Aorta (tissue), 5 donors: Measurements from ENCODE around the gene SNRPB. TPM values are rescaled to one million over a fixed set of nuclear protein-coding genes. Genes with fewer than 3 reads are reported as not detected.

Source experiments
- ATAC-seq: fragments of 200-7000 bp; cut with Tn5 transposase; one replicate; pipeline ENCODE4 v1.9.1; 2022; ENCODE audit warnings: moderate library complexity; ENCODE audit not compliant: low FRiP score
- DNase-seq, 2 donors: peaks; one replicate each; pipeline ENCODE4 v3.0.0-alpha.2; 2020
- H3K27ac ChIP-seq, 2 donors: one replicate each; pipeline ENCODE4 v1.5.1; 2013; ENCODE audit warnings: low read length in 2 of 2, mild to moderate bottlenecking in 2 of 2, moderate library complexity in 2 of 2, control low read depth in 1 of 2, inconsistent platforms in 1 of 2, low read depth in 1 of 2
- H3K27me3 ChIP-seq, 2 donors: one replicate each; pipeline ENCODE4 v1.6.1; 2013; ENCODE audit warnings: control low read depth in 1 of 2, low read length in 1 of 2, mild to moderate bottlenecking in 1 of 2, moderate library complexity in 1 of 2; ENCODE audit not compliant: insufficient read depth in 2 of 2, control insufficient read depth in 1 of 2
- H3K36me3 ChIP-seq, 2 donors: one replicate each; pipeline ENCODE4 v1.6.1; 2013; ENCODE audit warnings: control low read depth in 1 of 2, low read length in 1 of 2, mild to moderate bottlenecking in 1 of 2; ENCODE audit not compliant: insufficient read depth in 2 of 2, control insufficient read depth in 1 of 2
- H3K4me1 ChIP-seq, 2 donors: one replicate each; pipeline ENCODE4 v1.6.1; 2013; ENCODE audit warnings: low read length in 2 of 2, control low read depth in 1 of 2, mild to moderate bottlenecking in 1 of 2, moderate library complexity in 1 of 2; ENCODE audit not compliant: insufficient read depth in 2 of 2, control insufficient read depth in 1 of 2
- H3K4me3 ChIP-seq, 2 donors: one replicate each; pipeline ENCODE4 v1.5.1; 2013; ENCODE audit warnings: low read length in 2 of 2, control low read depth in 1 of 2, mild to moderate bottlenecking in 1 of 2
- H3K9me3 ChIP-seq: one replicate; pipeline ENCODE4 v1.6.1; 2013; ENCODE audit warnings: mild to moderate bottlenecking, low read length; ENCODE audit not compliant: control insufficient read depth
- WGBS, 2 donors: extraction: QIAGEN DNeasy Blood & Tissue Kit; methylation state at CpG; one replicate each; pipeline ENCODE4 v1.1.7; 2013; 5-methylcytosine and 5-hydroxymethylcytosine counted together
- intact Hi-C, 2 donors: fragments of 100-400 bp; cut with DNase I; formaldehyde crosslinking; loops; one replicate each; pipeline versions ENCODE4 v1.14.2 to v1.15.0; 2022
- polyA plus RNA-seq, 2 donors: library from polyadenylated mRNA; stranded (reverse); fragments of 200-250 nt; gene quantifications; one replicate each; pipeline ENCODE4 v1.2.3, GENCODE V29; 2013
- total RNA-seq, 2 donors: library from RNA; stranded (reverse); fragmentation: NEBNext Ultra II Directional; extraction: Animal tissue kit (Norgen Biotek cat#: 25700); gene quantifications; one replicate each; pipeline ENCODE4 v1.2.1, GENCODE V29; 2021
- donor health status: healthy with polysubstance abuse.
- donor health status: Bipolar disorder and iron deficiency.
- donor health status: DM: no; HTN: no; CAD: no.
- donor health status: DM: no; HTN: no; CAD: no.
- donor health status: DM: yes; HTN: yes; CAD: no.

The SNRPB gene
- total and polyA plus RNA-seq, 4 donors: 84.2 to 116 (median 97.9) TPM

DNA sequence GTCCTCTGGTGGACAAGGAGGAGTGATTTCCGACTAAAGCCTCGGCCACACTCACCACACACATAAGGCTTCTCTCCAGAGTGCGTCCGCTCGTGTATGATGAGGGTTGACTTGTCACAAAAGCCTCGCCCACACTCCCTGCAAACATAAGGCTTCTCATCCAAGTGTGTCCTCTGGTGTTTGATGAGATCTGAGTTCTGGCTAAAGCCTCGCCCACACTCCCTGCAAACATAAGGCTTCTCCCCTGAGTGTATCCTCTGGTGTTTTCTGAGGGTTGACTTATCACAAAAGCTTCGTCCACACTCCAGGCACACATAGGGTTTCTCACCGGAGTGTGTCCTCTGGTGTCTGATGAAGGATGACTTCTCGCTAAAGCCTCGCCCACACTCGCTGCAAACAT lies 12.9 kb upstream of the SNRPB start:
- WGBS, 2 donors: 95 to 96% methylated on average over 12 of the region's 12 CpGs
- H3K36me3 ChIP-seq: peaks cover 9 to 18% of the 10 kb centered on the region in 2 donors
- H3K9me3 ChIP-seq: no peaks in the 10 kb centered on the region
- intact Hi-C loops: no loop called here
- no peaks in the 10 kb centered on the region for H3K27me3 ChIP-seq
- H3K27ac ChIP-seq: no peak overlapping the region
- DNase-seq (no peak), ATAC-seq (no peak)
- H3K4me1 ChIP-seq: no peaks in the 10 kb centered on the region
- no peak overlapping the region for H3K4me3 ChIP-seq

DNA sequence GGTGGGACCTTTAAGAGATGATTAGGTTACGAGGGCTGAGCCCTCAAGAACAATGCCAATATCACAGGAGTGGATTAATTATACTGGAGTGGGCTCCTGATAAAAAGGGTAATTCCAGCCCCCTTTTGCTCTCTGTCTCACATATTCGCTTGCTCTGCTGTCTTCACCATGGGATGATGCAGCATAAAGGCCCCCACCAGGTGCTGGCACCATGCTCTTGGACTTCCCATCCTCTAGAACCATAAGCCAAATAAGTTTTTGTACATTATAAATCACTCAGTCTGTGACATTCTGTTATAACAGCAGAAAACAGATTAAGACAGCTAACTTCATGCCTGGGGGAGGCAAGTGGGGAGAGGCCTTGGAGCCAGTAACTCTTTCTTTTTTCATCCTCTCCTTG lies 9.8 kb upstream of the SNRPB start:
- WGBS, 2 donors: 96 to 100% methylated on average over 2 of the region's 2 CpGs

GRCh38 chr20:2476742-2477615 lies 6.4 kb upstream of the SNRPB start:
- intact Hi-C loops: loop anchor here (10.0 kb wide), 2 partner anchors 178 to 1362 kb away; partner anchors contain the start of genes NOP56 (in 1 of the 2) and PSMF1 (in 1 of the 2)
- no peak for DNase-seq

More for the DNA sequence above, 9.8 kb upstream of the SNRPB start:
- DNase-seq (no peak), ATAC-seq (no peak)
- Histone ChIP-seq H3K36me3 (peaks cover 9 to 18% of the 10 kb centered on the region in 2 donors), H3K27me3 (no peaks in the 10 kb centered on the region), H3K27ac (no peak overlapping the region), H3K4me3 (no peak overlapping the region), H3K9me3 (no peaks in the 10 kb centered on the region), H3K4me1 (no peaks in the 10 kb centered on the region)
- intact Hi-C loops: no loop called here

DNA sequence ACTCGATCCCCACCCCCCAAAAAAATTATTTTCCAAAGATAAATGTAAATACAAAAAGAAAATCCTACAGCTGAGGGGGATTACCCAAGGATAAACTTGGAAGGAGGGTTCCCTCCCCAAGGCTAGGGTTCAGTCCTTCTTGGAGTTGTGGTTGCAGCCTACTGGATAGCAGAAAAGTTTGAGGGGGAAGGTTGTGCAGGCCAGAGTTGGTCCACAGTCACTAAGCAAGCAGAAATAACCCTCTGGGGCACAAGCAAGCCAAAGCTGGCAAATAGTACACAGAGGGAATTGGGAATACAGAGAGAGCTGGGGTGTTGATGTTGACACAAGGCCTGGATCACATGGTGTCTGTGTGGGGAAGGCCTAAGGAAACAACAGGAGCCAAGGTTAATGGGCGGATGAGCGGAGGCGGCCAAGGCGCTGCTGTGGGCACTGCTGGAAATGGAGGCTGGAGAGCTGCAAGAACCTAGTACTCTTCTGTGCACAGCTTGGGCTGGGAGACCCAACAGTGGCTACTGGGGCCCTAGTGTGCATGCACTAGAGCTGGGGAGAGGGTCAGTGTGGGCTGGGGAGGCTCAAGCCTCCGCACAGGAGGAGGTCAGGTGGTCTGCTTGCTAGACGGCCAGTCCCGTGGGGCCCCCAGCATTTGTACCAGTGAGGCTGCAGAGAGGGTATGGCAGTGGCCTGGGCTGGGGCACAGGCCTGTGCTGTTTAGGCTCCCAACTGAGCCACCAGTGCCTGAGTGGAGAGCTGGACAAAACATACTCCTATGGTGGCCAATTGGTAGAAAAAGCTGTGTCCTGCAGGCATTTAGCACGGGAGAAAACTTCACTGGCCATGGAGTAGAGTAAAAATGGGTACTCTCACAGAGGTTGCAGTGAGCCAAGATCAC lies 5.5 kb upstream of the SNRPB start:
- H3K36me3 ChIP-seq: peaks cover 2 to 5% of the 10 kb centered on the region in 2 donors
- intact Hi-C loops: loop anchor here (10.0 kb wide), 2 partner anchors 179 to 1361 kb away; partner anchors contain the start of genes NOP56 (in 1 of the 2) and PSMF1 (in 1 of the 2)
- 90 to 94% methylated on average over 9 of the region's 9 CpGs for WGBS, 2 donors
- H3K4me1 ChIP-seq: no peaks in the 10 kb centered on the region
- no peak for ATAC-seq
- no peaks in the 10 kb centered on the region for H3K27me3 ChIP-seq
- H3K4me3 ChIP-seq: no peak overlapping the region
- H3K27ac ChIP-seq: no peak overlapping the region
- no peaks in the 10 kb centered on the region for H3K9me3 ChIP-seq
- DNase-seq: peak in 1 of 2 donors; percentile 64

More at GRCh38 chr20:2476742-2477615, 6.4 kb upstream of the SNRPB start:
- H3K36me3 ChIP-seq: peaks cover 2 to 9% of the 10 kb centered on the region in 2 donors
- H3K4me3 ChIP-seq: no peak overlapping the region
- no peak overlapping the region for H3K27ac ChIP-seq
- no peaks in the 10 kb centered on the region for H3K9me3 ChIP-seq
- no peaks in the 10 kb centered on the region for H3K27me3 ChIP-seq
- no peaks in the 10 kb centered on the region for H3K4me1 ChIP-seq
- ATAC-seq: no peak
- 86 to 92% methylated on average over 5 of the region's 5 CpGs for WGBS, 2 donors

- Histone ChIP-seq H3K4me1 (no peaks in the 10 kb centered on the region), H3K27me3 (no peaks in the 10 kb centered on the region), H3K27ac (no peak overlapping the region), H3K4me3 (no peak overlapping the region), H3K9me3 (no peaks in the 10 kb centered on the region), H3K36me3 (peaks cover 0 to 2% of the 10 kb centered on the region in 2 donors)
- ATAC-seq (no peak), DNase-seq (no peak)
- intact Hi-C loops: loop anchor here (5.0 to 10.0 kb wide), 3 partner anchors 34 to 1359 kb away; partner anchors contain the start of genes ZNF343 (in 2 of the 2), NOP56 (in 1 of the 2) and PSMF1 (in 1 of the 2)
- 45 to 53% methylated on average over 4 of the region's 4 CpGs for WGBS, 2 donors
Measured at GRCh38 chr20:2473516-2473915, 2.9 kb upstream of the SNRPB start.

DNA sequence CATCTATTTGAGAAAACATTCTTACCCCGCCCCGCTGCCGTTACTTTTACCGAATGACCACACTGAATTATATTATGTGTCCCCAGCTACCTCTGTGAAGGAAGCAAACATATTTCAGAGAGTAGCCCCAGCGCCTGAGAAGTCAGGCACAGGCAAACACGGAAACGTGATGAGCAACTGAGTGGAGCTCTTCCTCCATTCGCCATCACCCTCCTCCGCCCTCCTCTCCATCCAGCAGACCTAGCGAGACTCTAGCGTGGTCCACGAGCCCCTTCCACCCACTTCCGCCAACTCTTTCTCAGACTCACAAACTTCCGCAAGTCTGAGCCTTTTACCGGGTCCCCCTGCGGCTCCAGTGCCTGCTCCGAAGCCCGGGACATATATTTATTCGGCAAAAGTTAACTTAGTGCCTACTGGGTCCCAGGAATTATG lies 582 bp downstream of the SNRPB start:
- intact Hi-C loops: loop anchor here (5.0 to 10.0 kb wide), 3 partner anchors 37 to 1355 kb away; partner anchors contain the start of genes ZNF343 (in 2 of the 2), NOP56 (in 1 of the 2) and PSMF1 (in 1 of the 2)
- DNase-seq: peak in 1 of 2 donors; percentile 58

DNA sequence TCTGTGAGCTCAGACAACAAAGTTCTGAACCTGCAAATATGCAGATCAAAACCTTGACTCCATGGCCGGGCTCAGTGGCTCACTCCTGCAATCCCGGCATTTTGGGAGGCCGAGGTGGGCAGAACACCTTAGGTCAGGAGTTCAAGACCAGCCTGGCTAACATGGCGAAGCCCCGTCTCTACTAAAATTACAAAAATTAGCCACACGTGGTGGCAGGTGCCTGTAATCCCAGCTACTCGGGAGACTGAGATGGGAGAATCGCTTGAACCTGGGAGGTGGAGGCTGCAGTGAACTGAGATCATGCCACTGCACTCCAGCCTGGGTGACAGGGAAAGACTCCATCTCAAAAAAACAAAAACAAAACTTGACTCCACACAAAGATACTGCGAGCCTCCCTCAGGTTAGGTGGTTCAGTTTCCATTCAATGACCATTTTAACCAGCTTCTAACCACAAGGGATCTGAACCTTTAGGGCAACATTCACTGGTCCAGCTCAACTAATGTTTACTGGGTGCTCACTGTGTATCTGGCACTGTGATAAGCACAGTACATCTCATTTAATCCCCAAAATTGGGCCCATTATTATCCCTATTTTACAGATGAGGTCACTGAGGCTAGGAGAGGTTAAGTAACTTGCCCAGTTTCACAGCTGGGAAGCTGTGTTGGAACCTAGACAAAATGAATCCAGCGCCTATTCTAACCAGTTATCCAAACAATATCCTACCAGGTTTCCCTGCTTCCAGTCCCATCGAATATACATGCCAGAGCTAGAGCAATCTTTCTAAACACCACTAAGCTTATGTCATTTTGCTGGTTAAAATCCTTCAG lies 1.8 kb downstream of the SNRPB start:
- DNase-seq: no peak
- Histone ChIP-seq H3K9me3 (no peaks in the 10 kb centered on the region), H3K27me3 (no peaks in the 10 kb centered on the region), H3K27ac (no peak overlapping the region), H3K4me1 (no peaks in the 10 kb centered on the region), H3K36me3 (peaks cover 2 to 4% of the 10 kb centered on the region in 2 donors), H3K4me3 (no peak overlapping the region)
- ATAC-seq: no peak
- intact Hi-C loops: no loop called here
- WGBS, 2 donors: 71 to 75% methylated on average over 11 of the region's 11 CpGs

More for the DNA sequence above, 582 bp downstream of the SNRPB start:
- Histone ChIP-seq H3K27me3 (no peaks in the 10 kb centered on the region), H3K36me3 (peaks cover 0 to 2% of the 10 kb centered on the region in 2 donors), H3K9me3 (no peaks in the 10 kb centered on the region), H3K27ac (peak overlapping the region in 1 of 2 donors; percentile 46), H3K4me3 (peak overlapping the region; percentile 53 to 75), H3K4me1 (no peaks in the 10 kb centered on the region)
- 0% methylated on average over 19 of the region's 19 CpGs for WGBS, 2 donors
- peak; percentile 65 for ATAC-seq
